Uterus (tissue), 2 donors: ENCODE measurements around the gene PEX11A.

Experiments used
- CTCF ChIP-seq, 4 experiments: fragments of 200-600 bp in 2 of 4; fragments of 450-650 bp in 2 of 4; sonication (generic) in 2 of 4; IDR thresholded peaks; one replicate each; pipeline ENCODE4 v1.5.1; 2016 to 2019; ENCODE audit warnings: antibody characterized with exemption in 4 of 4, mild to moderate bottlenecking in 2 of 4, moderate library complexity in 1 of 4
- POLR2A ChIP-seq, 2 donors: fragments of 450-650 bp; IDR thresholded peaks; one replicate each; pipeline ENCODE4 v1.6.1; 2016; ENCODE audit warnings: antibody characterized with exemption in 2 of 2, mild to moderate bottlenecking in 1 of 2, moderate library complexity in 1 of 2

GRCh38 chr15:89653578-89653977, 37.0 kb downstream of the PEX11A start:
- TF ChIP-seq CTCF (IDR thresholded peaks at IDR 0.05) = no peak
- TF ChIP-seq POLR2A (IDR thresholded peaks at IDR 0.05) = no peak
